ENCODE results near the gene ATXN1.

DNA sequence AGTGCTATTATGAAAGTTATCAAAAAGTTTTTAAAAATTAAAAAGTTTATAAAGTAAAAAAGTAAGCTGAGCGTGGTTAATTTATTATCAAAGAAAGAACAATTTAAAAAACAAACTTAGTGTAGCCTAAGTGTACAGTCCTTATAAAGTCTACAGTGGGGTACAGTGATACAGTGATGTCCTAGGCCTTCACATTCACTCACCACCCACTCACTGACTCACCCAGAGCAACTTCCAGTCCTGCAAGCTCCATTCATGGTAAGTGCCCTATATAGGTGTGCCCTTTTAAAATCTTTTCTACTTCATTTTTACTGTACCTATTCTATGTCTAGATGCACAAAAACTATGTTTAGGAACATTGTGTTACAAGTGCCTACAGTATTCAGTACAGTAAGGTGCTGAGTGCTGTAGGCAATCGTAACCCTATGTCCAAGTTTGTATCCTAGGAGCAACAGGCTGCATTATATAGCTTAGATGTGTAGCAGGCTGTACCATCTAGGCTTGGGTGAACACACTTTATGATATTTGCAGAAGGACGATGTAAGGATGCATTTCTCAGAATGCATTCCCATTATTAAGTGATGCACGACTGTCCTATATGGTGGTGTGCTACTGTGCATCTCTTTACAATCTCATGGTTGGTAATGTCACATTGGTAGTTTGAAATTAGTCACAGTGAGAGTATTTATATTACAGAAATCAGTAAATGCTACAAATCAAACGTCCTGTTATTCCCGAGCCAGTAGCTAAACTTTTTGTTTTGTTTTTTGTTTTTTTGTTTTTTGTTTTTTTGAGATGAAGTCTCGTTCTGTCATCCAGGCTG is 364.6 kb downstream of the ATXN1 start:
- TF ChIP-seq POLR2A (IDR thresholded peaks at IDR 0.05; ENCODE audit: low read length) (no peak), GATA1 (IDR thresholded peaks at IDR 0.05; ENCODE audit: low read depth, low read length) (no peak)
